CD14-positive monocyte (primary cell): ENCODE data around the gene SMARCB1. TPM values are rescaled to one million over a fixed set of nuclear protein-coding genes. Genes with fewer than 3 reads are reported as not detected.

Experiments
- DNase-seq, 3 donors: peaks; one replicate each; pipeline ENCODE4 v3.0.0-alpha.2; 2011 to 2022
- H2AFZ ChIP-seq: 2 replicates; pipeline ENCODE4 v1.6.0; 2012; ENCODE audit warnings: mild to moderate bottlenecking, low read depth, low read length, inconsistent platforms; ENCODE audit not compliant: insufficient read depth, poor library complexity, severe bottlenecking
- H3K27ac ChIP-seq, 2 donors: 1 replicate in 1 of 2; 2 replicates in 1 of 2; pipeline ENCODE4 v1.5.1; 2012 to 2013; ENCODE audit warnings: low read length in 2 of 2, control low read depth in 1 of 2, inconsistent platforms in 1 of 2, low read depth in 1 of 2, mild to moderate bottlenecking in 1 of 2
- H3K27me3 ChIP-seq, 2 donors: one replicate each; pipeline versions ENCODE4 v1.6.0 to v1.6.1; 2011 to 2013; ENCODE audit warnings: low read length in 2 of 2; ENCODE audit not compliant: control insufficient read depth in 2 of 2, insufficient read depth in 2 of 2
- H3K36me3 ChIP-seq, 2 donors: replicated peaks in 1 of 2; 1 replicate in 1 of 2; 2 replicates in 1 of 2; pipeline versions ENCODE4 v1.5.1 to v1.6.1; 2012 to 2013; ENCODE audit warnings: low read length in 2 of 2, control low read depth in 1 of 2, inconsistent platforms in 1 of 2, mild to moderate bottlenecking in 1 of 2; ENCODE audit not compliant: insufficient read depth in 2 of 2, control insufficient read depth in 1 of 2
- H3K4me1 ChIP-seq, 2 donors: 1 replicate in 1 of 2; 2 replicates in 1 of 2; pipeline versions ENCODE4 v1.5.1 to v1.6.1; 2012 to 2013; ENCODE audit warnings: low read length in 2 of 2, control low read depth in 1 of 2, inconsistent platforms in 1 of 2, mild to moderate bottlenecking in 1 of 2, moderate library complexity in 1 of 2; ENCODE audit not compliant: insufficient read depth in 2 of 2, control insufficient read depth in 1 of 2
- H3K4me2 ChIP-seq: replicated peaks from 2 replicates; pipeline ENCODE3; 2012; ENCODE audit warnings: low read length, moderate library complexity, mild to moderate bottlenecking; ENCODE audit not compliant: poor library complexity, severe bottlenecking; ENCODE audit errors: extremely low read depth
- H3K4me3 ChIP-seq, 3 experiments: fragments of 200-600 bp in 1 of 3; sonication (generic) in 1 of 3; replicated peaks in 1 of 3; 1 replicate in 2 of 3; 2 replicates in 1 of 3; pipeline ENCODE4 v1.5.1; 2011 to 2013; ENCODE audit warnings: low read length in 3 of 3, mild to moderate bottlenecking in 3 of 3, control low read depth in 2 of 3, low read depth in 2 of 3, inconsistent platforms in 1 of 3, moderate library complexity in 1 of 3
- H3K79me2 ChIP-seq: 2 replicates; pipeline ENCODE4 v1.6.0; 2012; ENCODE audit warnings: mild to moderate bottlenecking, control low read depth, inconsistent platforms, low read length, moderate library complexity; ENCODE audit not compliant: insufficient read depth
- H3K9ac ChIP-seq: 2 replicates; pipeline ENCODE4 v1.6.0; 2017; ENCODE audit warnings: low read length, mild to moderate bottlenecking; ENCODE audit not compliant: insufficient read depth, poor library complexity, severe bottlenecking
- H3K9me3 ChIP-seq, 2 donors: replicated peaks in 1 of 2; 1 replicate in 1 of 2; 2 replicates in 1 of 2; pipeline versions ENCODE4 v1.5.1 to v1.6.1; 2012 to 2013; ENCODE audit warnings: low read length in 2 of 2, control low read depth in 1 of 2; ENCODE audit not compliant: control insufficient read depth in 1 of 2, insufficient read depth in 1 of 2
- H4K20me1 ChIP-seq: 2 replicates; pipeline ENCODE4 v1.6.0; 2012; ENCODE audit warnings: mild to moderate bottlenecking, low read length, control low read depth, moderate library complexity; ENCODE audit not compliant: insufficient read depth
- H3K27ac Mint-ChIP-seq, 7 donors: one replicate each; pipeline ENCODE4 v1.8.0; 2020; ENCODE audit warnings: mild to moderate bottlenecking in 7 of 7, mixed read lengths in 7 of 7, moderate library complexity in 6 of 7, inconsistent platforms in 2 of 7
- H3K27me3 Mint-ChIP-seq, 3 donors: one replicate each; pipeline ENCODE4 v1.8.0; 2021 to 2022; ENCODE audit warnings: low read depth in 3 of 3, mild to moderate bottlenecking in 3 of 3, mixed read lengths in 3 of 3, moderate library complexity in 3 of 3, inconsistent platforms in 1 of 3
- H3K36me3 Mint-ChIP-seq, 2 donors: one replicate each; pipeline ENCODE4 v1.8.0; 2020; ENCODE audit warnings: mixed read lengths in 2 of 2, inconsistent platforms in 1 of 2, mild to moderate bottlenecking in 1 of 2
- H3K4me1 Mint-ChIP-seq: one replicate; pipeline ENCODE4 v1.8.0; 2020; ENCODE audit warnings: mild to moderate bottlenecking, mixed read lengths
- H3K4me3 Mint-ChIP-seq, 2 donors: one replicate each; pipeline ENCODE4 v1.8.0; 2020; ENCODE audit warnings: mild to moderate bottlenecking in 2 of 2, mixed read lengths in 2 of 2, moderate library complexity in 1 of 2
- H3K9me3 Mint-ChIP-seq, 7 donors: one replicate each; pipeline ENCODE4 v1.8.0; 2020 to 2022; ENCODE audit warnings: mixed read lengths in 7 of 7, mild to moderate bottlenecking in 6 of 7, moderate library complexity in 6 of 7, inconsistent platforms in 2 of 7
- CTCF ChIP-seq: fragments of 200-600 bp; IDR thresholded peaks from one replicate; pipeline ENCODE4 v1.8.0; 2022; ENCODE audit warnings: antibody characterized with exemption, mild to moderate bottlenecking
- WGBS: methylation state at CpG from one replicate; pipeline ENCODE4 v1.1.5; 2013; ENCODE audit warnings: missing lambda C conversion rate; ENCODE audit not compliant: insufficient coverage; 5-methylcytosine and 5-hydroxymethylcytosine counted together
- intact Hi-C, 2 donors: fragments of 100-400 bp; cut with micrococcal nuclease; formaldehyde crosslinking; loops; one replicate each; pipeline versions ENCODE4 v1.15.0 to v1.15.1; 2023
- polyA plus RNA-seq, 3 donors: library from polyadenylated mRNA; depleted of rRNA in 1 of 3; unstranded in 2 of 3; stranded (reverse) in 1 of 3; fragments of 300-500 nt in 2 of 3; fragments of >200 nt in 1 of 3; fragmentation: Illumina TruSeq in 2 of 3; gene quantifications; 1 replicate in 2 of 3; 2 replicates in 1 of 3; pipeline ENCODE4 v1.2.3, GENCODE V29; 2012 to 2021

SMARCB1 gene
- polyA plus RNA-seq, 3 donors, result 30.3 to 71.8 (median 31.5) TPM

GRCh38 chr22:23782703-23783102 lies 4.1 kb upstream of the SMARCB1 start:
- Histone ChIP-seq H3K36me3 (no peaks in the 10 kb centered on the region), H4K20me1 (peaks cover 5% of the 10 kb centered on the region), H3K4me2 (no peak overlapping the region), H3K9me3 (no peaks in the 10 kb centered on the region), H3K9ac (no peak overlapping the region), H3K27ac (no peak overlapping the region), H3K79me2 (peaks cover 5% of the 10 kb centered on the region), H3K27me3 (no peaks in the 10 kb centered on the region), H2AFZ (no peak overlapping the region), H3K4me1 (peaks cover 9 to 10% of the 10 kb centered on the region in 2 donors), H3K4me3 (no peak overlapping the region)
- H3K4me3 Mint-ChIP-seq, result no peak overlapping the region
- H3K36me3 Mint-ChIP-seq, result no peaks in the 10 kb centered on the region
- H3K9me3 Mint-ChIP-seq, result no peaks in the 10 kb centered on the region
- 80% methylated on average over 1 of the region's 1 CpG for WGBS
- no peak for DNase-seq
- peaks cover 6% of the 10 kb centered on the region for H3K4me1 Mint-ChIP-seq
- no peak for TF ChIP-seq CTCF
- peaks cover 0 to 6% (median 1%) of the 10 kb centered on the region in 3 donors for H3K27me3 Mint-ChIP-seq
- no peak overlapping the region for H3K27ac Mint-ChIP-seq
- intact Hi-C loops, result no loop called here

DNA sequence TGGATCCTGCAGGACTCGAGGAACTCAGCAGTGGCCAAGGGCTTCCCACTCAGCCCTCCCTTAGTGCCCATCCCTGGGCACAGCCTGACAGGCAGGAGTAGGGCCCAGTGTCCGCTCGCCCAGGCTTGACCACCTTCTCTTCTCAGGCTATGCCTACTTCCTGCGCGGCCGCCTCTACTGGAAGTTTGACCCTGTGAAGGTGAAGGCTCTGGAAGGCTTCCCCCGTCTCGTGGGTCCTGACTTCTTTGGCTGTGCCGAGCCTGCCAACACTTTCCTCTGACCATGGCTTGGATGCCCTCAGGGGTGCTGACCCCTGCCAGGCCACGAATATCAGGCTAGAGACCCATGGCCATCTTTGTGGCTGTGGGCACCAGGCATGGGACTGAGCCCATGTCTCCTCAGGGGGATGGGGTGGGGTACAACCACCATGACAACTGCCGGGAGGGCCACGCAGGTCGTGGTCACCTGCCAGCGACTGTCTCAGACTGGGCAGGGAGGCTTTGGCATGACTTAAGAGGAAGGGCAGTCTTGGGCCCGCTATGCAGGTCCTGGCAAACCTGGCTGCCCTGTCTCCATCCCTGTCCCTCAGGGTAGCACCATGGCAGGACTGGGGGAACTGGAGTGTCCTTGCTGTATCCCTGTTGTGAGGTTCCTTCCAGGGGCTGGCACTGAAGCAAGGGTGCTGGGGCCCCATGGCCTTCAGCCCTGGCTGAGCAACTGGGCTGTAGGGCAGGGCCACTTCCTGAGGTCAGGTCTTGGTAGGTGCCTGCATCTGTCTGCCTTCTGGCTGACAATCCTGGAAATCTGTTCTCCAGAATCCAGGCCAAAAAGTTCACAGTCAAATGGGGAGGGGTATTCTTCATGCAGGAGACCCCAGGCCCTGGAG lies 3.3 kb upstream of the SMARCB1 start:
- peaks cover 14% of the 10 kb centered on the region for H4K20me1 ChIP-seq
- Mint-ChIP-seq H3K27ac (no peak overlapping the region), H3K4me3 (no peak overlapping the region), H3K9me3 (no peaks in the 10 kb centered on the region), H3K36me3 (no peaks in the 10 kb centered on the region), H3K4me1 (peaks cover 13% of the 10 kb centered on the region), H3K27me3 (peaks cover 0 to 6% (median 1%) of the 10 kb centered on the region in 3 donors)
- intact Hi-C loops, result no loop called here
- no peaks in the 10 kb centered on the region for H3K9me3 ChIP-seq
- H3K79me2 ChIP-seq, result peaks cover 13% of the 10 kb centered on the region
- no peak overlapping the region for H3K9ac ChIP-seq
- WGBS, result 94% methylated on average over 10 of the region's 15 CpGs
- no peaks in the 10 kb centered on the region for H3K27me3 ChIP-seq
- H3K4me1 ChIP-seq, result peaks cover 14 to 18% of the 10 kb centered on the region in 2 donors
- DNase-seq, result no peak
- H3K36me3 ChIP-seq, result no peaks in the 10 kb centered on the region
- no peak overlapping the region for H2AFZ ChIP-seq
- no peak overlapping the region for H3K4me2 ChIP-seq
- H3K27ac ChIP-seq, result no peak overlapping the region
- TF ChIP-seq CTCF, result no peak
- no peak overlapping the region for H3K4me3 ChIP-seq
